Cardiac fibroblast (primary cell): ENCODE measurements around the gene KRTAP9-2.
"Not testable (repeated sequence)": the region's sequence is repeated elsewhere in the genome, so short reads cannot be mapped to it uniquely, and the experiment has no call there.

Experiments
- DNase-seq, 2 donors: peaks; one replicate each; pipeline versions ENCODE4 v3.0.0 to v3.0.0-alpha.2; 2010; ENCODE audit warnings: low read depth in 2 of 2
- H3K4me3 ChIP-seq, 2 donors: replicated peaks in 1 of 2; 1 replicate in 1 of 2; 2 replicates in 1 of 2; pipeline ENCODE4 v1.5.1; 2011; ENCODE audit warnings: low read depth in 2 of 2, low read length in 2 of 2, mild to moderate bottlenecking in 2 of 2, moderate library complexity in 1 of 2
- TF ChIP-seq, protein P1 (sequence below): IDR thresholded peaks from one replicate; pipeline ENCODE4 v1.5.1; 2011; ENCODE audit warnings: low read depth, mild to moderate bottlenecking, low read length, inconsistent platforms

The KRTAP9-2 gene, protein sequence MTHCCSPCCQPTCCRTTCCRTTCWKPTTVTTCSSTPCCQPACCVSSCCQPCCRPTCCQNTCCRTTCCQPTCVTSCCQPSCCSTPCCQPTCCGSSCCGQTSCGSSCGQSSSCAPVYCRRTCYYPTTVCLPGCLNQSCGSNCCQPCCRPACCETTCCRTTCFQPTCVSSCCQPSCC

GRCh38 chr17:41226598-41227095 lies at the start of gene KRTAP9-2:
KRTAP9-2 (plus strand) TSS chr17:41226648; CDS start chr17:41226655, 7 bp downstream.
- H3K4me3 ChIP-seq, DNase-seq: not testable (repeated sequence)

- no peak for DNase-seq
- TF ChIP-seq, protein P1, sequence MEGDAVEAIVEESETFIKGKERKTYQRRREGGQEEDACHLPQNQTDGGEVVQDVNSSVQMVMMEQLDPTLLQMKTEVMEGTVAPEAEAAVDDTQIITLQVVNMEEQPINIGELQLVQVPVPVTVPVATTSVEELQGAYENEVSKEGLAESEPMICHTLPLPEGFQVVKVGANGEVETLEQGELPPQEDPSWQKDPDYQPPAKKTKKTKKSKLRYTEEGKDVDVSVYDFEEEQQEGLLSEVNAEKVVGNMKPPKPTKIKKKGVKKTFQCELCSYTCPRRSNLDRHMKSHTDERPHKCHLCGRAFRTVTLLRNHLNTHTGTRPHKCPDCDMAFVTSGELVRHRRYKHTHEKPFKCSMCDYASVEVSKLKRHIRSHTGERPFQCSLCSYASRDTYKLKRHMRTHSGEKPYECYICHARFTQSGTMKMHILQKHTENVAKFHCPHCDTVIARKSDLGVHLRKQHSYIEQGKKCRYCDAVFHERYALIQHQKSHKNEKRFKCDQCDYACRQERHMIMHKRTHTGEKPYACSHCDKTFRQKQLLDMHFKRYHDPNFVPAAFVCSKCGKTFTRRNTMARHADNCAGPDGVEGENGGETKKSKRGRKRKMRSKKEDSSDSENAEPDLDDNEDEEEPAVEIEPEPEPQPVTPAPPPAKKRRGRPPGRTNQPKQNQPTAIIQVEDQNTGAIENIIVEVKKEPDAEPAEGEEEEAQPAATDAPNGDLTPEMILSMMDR: no peak
- no peak overlapping the region for H3K4me3 ChIP-seq
Measured at GRCh38 chr17:41176744-41177387, 49.6 kb upstream of the KRTAP9-2 start.

DNA sequence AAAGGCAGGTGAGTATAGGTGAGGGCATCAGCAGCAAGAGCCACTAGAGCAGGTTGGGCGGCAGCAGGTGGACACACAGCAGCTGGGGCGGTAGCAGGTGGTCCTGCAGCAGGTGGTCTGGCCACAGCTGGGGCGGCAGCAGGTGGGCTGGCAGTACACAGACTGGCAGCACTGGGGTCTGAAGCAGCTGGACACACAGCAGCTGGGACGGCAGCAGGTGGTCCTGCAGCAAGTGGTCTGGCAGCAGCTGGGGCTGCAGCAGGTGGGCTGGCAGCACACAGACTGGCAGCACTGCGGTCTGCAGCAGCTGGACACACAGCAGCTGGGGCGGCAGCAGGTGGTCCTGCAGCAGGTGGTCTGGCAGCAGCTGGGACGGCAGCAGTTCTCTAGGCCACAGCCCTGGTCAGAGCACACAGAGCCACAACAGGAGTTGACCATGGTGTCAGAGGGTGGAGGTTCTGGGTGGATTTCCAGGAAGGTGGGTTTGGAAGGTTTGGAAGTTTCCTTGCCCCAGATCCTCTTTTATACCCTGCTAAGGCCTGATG lies 48.6 kb upstream of the KRTAP9-2 start, which contains the start of gene KRTAP4-2:
TSS of gene KRTAP4-2 (minus strand) at position 495 of the 545 bp plus-strand sequence. CDS start at position 438, 57 bp downstream.
- no peak for DNase-seq
- H3K4me3 ChIP-seq: no peak within 1 kb of the TSS
- TF ChIP-seq, protein P1: no peak

GRCh38 chr17:41178341-41178740 lies 48.1 kb upstream of the KRTAP9-2 start:
- peak in 1 of 2 donors; percentile 38 for DNase-seq
- TF ChIP-seq, protein P1: no peak

GRCh38 chr17:41178843-41179616 lies 47.4 kb upstream of the KRTAP9-2 start:
- peak in 1 of 2 donors; percentile 13 for DNase-seq
- TF ChIP-seq, protein P1: no peak
- no peak overlapping the region for H3K4me3 ChIP-seq

More at GRCh38 chr17:41178341-41178740, 48.1 kb upstream of the KRTAP9-2 start:
- H3K4me3 ChIP-seq: no peak overlapping the region

DNA sequence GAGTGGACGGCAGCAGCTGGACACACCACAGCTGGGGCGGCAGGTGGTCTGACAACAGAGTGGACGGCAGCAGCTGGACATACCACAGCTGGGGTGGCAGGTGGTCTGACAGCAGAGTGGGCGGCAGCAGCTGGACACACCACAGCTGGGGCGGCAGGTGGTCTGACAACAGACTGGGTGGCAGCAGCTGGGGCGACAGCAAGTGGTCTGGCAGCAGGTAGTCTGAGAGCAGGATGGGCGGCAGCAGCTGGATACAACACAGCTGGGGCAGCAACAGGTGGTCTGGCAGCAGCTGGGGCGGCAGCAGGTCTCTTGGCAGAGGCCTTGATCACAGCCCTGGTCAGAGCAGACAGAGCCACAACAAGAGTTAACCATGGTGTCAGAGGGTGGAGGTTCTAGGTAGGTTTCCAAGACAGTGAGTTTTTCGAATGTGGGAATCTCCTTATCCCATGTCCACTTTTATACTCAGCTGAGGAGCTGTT lies 41.9 kb upstream of the KRTAP9-2 start, which contains the start of gene KRTAP4-1:
TSS of gene KRTAP4-1 (minus strand) at position 432 of the 482 bp plus-strand sequence. CDS start at position 375, 57 bp downstream.
- no peak for DNase-seq
- TF ChIP-seq, protein P1: no peak

More for the DNA sequence above, 41.9 kb upstream of the KRTAP9-2 start, which contains the start of gene KRTAP4-1:
- H3K4me3 ChIP-seq: no peak within 1 kb of the TSS
